WERI-Rb-1 (cell line): ENCODE data around the gene GNAS.
A peak's percentile ranks its signal among the peaks of the same experiment; 100 is the strongest.

ENCODE experiments used
- DNase-seq: peaks from one replicate; pipeline ENCODE4 v3.0.0-alpha.2; 2020
- H3K27ac ChIP-seq: fragments of 250-450 bp; sonication (Bioruptor Pico); 2 replicates; pipeline ENCODE4 v1.5.1; 2020; ENCODE audit warnings: mild to moderate bottlenecking, moderate library complexity
- H3K27me3 ChIP-seq: fragments of 250-450 bp; sonication (Bioruptor Pico); 2 replicates; pipeline ENCODE4 v1.5.1; 2021; ENCODE audit warnings: mild to moderate bottlenecking, low read depth, moderate library complexity; ENCODE audit not compliant: insufficient read depth, severe bottlenecking
- H3K36me3 ChIP-seq: fragments of 250-450 bp; sonication (Bioruptor Pico); 2 replicates; pipeline ENCODE4 v1.5.1; 2020; ENCODE audit warnings: mild to moderate bottlenecking, moderate library complexity
- H3K4me3 ChIP-seq: 2 replicates; pipeline ENCODE4 v1.5.1; 2011; ENCODE audit warnings: low read depth, mild to moderate bottlenecking, control low read depth, low read length
- H3K9me3 ChIP-seq: fragments of 250-450 bp; sonication (Bioruptor Pico); 2 replicates; pipeline ENCODE4 v1.5.1; 2021; ENCODE audit warnings: mild to moderate bottlenecking, moderate library complexity; ENCODE audit not compliant: severe bottlenecking
- CTCF ChIP-seq: IDR thresholded peaks from 2 replicates; pipeline ENCODE4 v1.5.1; 2011; ENCODE audit warnings: low read depth, mild to moderate bottlenecking, control low read depth, inconsistent platforms, low read length

Gene GNAS

DNA sequence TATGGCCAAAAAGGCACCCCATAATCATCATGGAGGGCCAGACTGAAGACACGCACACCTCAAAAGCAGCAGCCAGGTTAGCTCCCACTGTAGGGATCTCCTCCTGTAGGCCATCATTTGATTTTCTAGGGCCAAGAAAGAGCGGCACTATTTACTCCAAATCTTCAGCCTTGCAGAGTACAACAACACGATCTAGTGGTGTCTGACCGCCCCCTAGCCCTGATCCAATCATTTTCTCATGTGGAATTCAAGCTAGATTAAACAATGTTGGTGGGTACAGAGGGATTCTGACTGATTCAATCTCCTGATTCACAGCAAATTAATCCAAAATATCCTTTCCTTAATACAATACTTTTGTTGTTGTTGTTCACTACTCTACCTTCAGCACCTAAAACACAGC is 14.3 kb upstream of the GNAS start:
- Histone ChIP-seq H3K27ac (no peak overlapping the region), H3K36me3 (peaks cover 4% of the 10 kb centered on the region), H3K4me3 (no peak overlapping the region), H3K27me3 (peaks cover 57% of the 10 kb centered on the region), H3K9me3 (no peaks in the 10 kb centered on the region)
- no peak for DNase-seq
- no peak for TF ChIP-seq CTCF

DNA sequence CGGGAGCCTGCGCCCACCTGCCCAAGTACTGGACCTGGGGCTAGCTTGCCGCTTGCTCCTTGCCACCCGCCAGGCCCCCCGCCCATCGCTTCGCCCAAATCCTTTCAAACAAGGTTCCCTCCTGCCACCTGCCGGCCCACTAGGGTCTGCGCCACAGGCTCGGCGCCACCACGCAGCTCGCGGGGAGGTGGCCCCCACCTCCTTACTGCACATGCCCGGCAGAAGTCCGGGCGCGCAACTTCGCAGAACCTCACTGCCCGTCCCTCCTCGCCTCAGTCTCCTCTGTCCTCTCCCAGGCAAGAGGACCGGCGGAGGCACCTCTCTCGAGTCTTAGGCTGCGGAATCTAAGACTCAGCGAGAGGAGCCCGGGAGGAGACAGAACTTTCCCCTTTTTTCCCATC is 13.0 kb upstream of the GNAS start:
- no peak overlapping the region for H3K4me3 ChIP-seq
- peak; percentile 62 for TF ChIP-seq CTCF
- H3K9me3 ChIP-seq, result no peaks in the 10 kb centered on the region
- DNase-seq, result peak; percentile 62
- H3K27me3 ChIP-seq, result peaks cover 63% of the 10 kb centered on the region
- no peak overlapping the region for H3K27ac ChIP-seq
- peaks cover 4% of the 10 kb centered on the region for H3K36me3 ChIP-seq

DNA sequence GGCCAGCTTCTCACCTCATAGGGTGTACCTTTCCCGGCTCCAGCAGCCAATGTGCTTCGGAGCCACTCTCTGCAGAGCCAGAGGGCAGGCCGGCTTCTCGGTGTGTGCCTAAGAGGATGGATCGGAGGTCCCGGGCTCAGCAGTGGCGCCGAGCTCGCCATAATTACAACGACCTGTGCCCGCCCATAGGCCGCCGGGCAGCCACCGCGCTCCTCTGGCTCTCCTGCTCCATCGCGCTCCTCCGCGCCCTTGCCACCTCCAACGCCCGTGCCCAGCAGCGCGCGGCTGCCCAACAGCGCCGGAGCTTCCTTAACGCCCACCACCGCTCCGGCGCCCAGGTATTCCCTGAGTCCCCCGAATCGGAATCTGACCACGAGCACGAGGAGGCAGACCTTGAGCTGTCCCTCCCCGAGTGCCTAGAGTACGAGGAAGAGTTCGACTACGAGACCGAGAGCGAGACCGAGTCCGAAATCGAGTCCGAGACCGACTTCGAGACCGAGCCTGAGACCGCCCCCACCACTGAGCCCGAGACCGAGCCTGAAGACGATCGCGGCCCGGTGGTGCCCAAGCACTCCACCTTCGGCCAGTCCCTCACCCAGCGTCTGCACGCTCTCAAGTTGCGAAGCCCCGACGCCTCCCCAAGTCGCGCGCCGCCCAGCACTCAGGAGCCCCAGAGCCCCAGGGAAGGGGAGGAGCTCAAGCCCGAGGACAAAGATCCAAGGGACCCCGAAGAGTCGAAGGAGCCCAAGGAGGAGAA is 12.3 kb upstream of the GNAS start:
- no peak for TF ChIP-seq CTCF
- no peak overlapping the region for H3K27ac ChIP-seq
- H3K4me3 ChIP-seq, result no peak overlapping the region
- H3K36me3 ChIP-seq, result peaks cover 4% of the 10 kb centered on the region
- no peaks in the 10 kb centered on the region for H3K9me3 ChIP-seq
- H3K27me3 ChIP-seq, result peaks cover 62% of the 10 kb centered on the region
- DNase-seq, result no peak

DNA sequence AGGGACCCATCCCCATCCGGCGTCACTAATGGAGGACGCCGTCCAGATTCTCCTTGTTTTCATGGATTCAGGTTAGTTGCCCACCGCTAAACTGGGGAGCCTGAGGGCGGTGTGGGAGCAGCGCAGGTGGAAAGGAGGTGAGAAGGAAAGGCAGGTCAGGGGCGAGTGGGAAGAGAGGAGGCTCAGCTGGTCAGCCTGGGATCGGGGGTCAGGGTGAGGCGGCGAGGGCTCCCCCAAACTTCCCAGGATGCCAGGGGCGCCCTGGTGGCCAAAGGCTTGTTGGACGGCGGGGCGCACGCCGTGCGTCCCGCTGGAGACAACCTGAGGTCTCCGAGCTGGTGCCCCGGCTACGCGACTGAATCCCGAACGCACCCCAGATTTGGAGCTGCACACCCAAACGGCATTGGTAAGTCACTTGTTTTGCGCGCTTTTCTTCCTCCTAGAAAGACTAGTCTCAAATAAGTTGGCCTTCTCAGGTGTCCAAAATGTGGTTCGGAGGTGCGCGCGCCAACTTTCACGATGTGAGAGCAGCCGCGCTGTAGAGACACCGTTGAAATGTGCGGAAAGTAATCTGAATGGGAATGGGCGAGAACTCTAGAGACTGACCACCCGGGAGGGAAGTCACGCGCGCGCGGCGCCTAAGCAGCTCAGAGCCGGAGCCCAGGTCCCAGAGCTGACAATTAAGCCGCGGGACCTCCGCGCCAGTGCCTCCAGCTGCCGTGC is 11.5 kb upstream of the GNAS start:
- no peaks in the 10 kb centered on the region for H3K9me3 ChIP-seq
- peaks cover 59% of the 10 kb centered on the region for H3K27me3 ChIP-seq
- TF ChIP-seq CTCF, result no peak
- H3K27ac ChIP-seq, result no peak overlapping the region
- no peak for DNase-seq
- peaks cover 4% of the 10 kb centered on the region for H3K36me3 ChIP-seq
- no peak overlapping the region for H3K4me3 ChIP-seq

- no peak overlapping the region for H3K4me3 ChIP-seq
- no peak for TF ChIP-seq CTCF
- H3K36me3 ChIP-seq, result peaks cover 4% of the 10 kb centered on the region
- no peak overlapping the region for H3K27ac ChIP-seq
- no peak for DNase-seq
- H3K9me3 ChIP-seq, result no peaks in the 10 kb centered on the region
- peaks cover 66% of the 10 kb centered on the region for H3K27me3 ChIP-seq
Measured at GRCh38 chr20:58841539-58842264, 10.8 kb upstream of the GNAS start.
